Measurements from ENCODE around the gene PDE1A. TPM values are rescaled to one million over a fixed set of nuclear protein-coding genes. Genes with fewer than 3 reads are reported as not detected.

PDE1A gene
- total RNA-seq, 4 donors from 2014 or later: 72.3 to 101 (median 85.7) TPM

DNA sequence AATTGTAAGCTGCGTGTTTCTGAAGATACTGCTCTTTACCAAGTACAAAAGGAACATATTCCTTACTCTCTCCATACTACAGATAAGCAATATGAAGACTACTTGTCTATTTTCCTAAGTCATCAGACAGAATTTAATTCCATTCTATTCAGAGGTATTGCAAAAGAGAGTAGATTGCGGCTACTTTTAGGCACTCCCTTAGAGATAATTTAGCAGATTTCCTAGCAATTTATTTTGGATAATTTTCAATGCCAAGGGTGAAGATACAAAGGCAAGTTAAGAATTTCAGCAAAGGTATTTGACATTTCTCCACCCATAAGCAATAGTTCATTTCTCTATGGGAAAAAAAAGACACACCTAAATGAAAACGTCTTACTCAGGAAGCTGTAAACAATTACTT lies 161.1 kb downstream of the PDE1A start:
- H3K4me1 ChIP-seq: peaks cover 5 to 8% of the 10 kb centered on the region in 2 donors
- DNase-seq: no peak
- no peaks in the 10 kb centered on the region for H3K27me3 ChIP-seq
- no peaks in the 10 kb centered on the region for H3K9me3 ChIP-seq
- H3K27ac ChIP-seq: no peak overlapping the region
- no peaks in the 10 kb centered on the region for H3K36me3 ChIP-seq
- H3K4me3 ChIP-seq (replicated peaks in 1 of 3): no peak overlapping the region
- TF ChIP-seq POLR2A (IDR thresholded peaks at IDR 0.05): no peak
- TF ChIP-seq, protein P1, sequence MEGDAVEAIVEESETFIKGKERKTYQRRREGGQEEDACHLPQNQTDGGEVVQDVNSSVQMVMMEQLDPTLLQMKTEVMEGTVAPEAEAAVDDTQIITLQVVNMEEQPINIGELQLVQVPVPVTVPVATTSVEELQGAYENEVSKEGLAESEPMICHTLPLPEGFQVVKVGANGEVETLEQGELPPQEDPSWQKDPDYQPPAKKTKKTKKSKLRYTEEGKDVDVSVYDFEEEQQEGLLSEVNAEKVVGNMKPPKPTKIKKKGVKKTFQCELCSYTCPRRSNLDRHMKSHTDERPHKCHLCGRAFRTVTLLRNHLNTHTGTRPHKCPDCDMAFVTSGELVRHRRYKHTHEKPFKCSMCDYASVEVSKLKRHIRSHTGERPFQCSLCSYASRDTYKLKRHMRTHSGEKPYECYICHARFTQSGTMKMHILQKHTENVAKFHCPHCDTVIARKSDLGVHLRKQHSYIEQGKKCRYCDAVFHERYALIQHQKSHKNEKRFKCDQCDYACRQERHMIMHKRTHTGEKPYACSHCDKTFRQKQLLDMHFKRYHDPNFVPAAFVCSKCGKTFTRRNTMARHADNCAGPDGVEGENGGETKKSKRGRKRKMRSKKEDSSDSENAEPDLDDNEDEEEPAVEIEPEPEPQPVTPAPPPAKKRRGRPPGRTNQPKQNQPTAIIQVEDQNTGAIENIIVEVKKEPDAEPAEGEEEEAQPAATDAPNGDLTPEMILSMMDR (IDR thresholded peaks at IDR 0.05): no peak
- 89 to 90% methylated on average over 3 of the region's 3 CpGs for WGBS, 2 donors
- intact Hi-C loops (cut with DNase I): no loop called here

DNA sequence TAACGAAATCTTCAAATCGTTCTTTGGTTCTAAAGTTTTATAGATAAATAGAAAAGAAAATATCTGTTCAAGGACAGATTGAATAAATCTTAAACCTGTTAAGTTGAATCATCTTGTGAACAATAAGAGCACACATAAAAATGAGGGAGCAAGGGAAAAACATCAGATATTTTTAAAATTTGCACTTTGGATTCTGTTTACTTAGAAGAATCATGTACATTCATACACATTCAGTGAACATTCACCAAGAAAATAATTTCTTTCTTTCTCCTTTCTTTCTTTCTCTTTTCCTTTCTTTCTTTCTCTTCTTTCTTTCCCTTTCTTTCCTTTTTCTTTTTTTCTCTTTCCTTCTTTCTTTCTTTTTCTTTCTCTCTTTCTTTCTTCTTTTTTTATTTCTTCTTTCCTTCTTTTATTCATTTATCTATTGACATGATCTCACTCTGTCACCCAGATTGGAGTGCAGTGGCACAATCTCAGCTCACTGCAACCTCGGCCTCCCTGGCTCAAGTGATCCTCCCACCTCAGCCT lies 164.9 kb downstream of the PDE1A start:
- peaks cover 0 to 11% of the 10 kb centered on the region in 2 donors for H3K4me1 ChIP-seq
- intact Hi-C loops (cut with DNase I): no loop called here
- no peak overlapping the region for H3K4me3 ChIP-seq (replicated peaks in 1 of 3)
- H3K27me3 ChIP-seq: no peaks in the 10 kb centered on the region
- no peak for TF ChIP-seq POLR2A (IDR thresholded peaks at IDR 0.05)
- TF ChIP-seq, protein P1 (IDR thresholded peaks at IDR 0.05): no peak
- no peak overlapping the region for H3K27ac ChIP-seq
- no peaks in the 10 kb centered on the region for H3K9me3 ChIP-seq
- 95 to 97% methylated on average over 3 of the region's 3 CpGs for whole genome bisulfite sequencing, 2 donors
- no peak for DNase-seq
- no peaks in the 10 kb centered on the region for H3K36me3 ChIP-seq

DNA sequence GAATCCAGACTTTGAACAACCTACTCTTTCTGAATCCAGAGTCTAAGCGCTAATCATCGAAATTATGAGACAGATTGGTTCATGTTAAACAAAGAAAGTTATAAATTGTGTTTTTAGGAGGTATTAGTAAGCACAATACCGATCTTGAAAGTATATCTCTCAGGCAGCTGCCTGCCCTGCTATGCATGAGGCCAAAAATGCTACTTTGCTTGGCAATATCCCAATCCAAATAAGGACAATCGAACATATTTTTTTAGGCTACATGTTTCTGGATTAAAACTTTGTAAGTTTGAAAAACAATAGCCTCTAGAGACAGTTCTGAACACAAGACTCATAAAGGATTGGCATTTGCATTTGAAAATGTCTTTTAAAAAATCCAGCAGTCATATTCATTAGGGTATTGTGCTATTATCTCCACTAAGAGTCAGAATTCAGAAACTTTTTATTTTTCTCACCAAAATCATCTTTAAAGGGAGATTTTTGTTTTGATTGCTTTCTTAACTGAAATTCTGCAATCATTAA lies 167.1 kb downstream of the PDE1A start:
- Histone ChIP-seq H3K27ac (no peak overlapping the region), H3K4me3 (replicated peaks in 1 of 3) (no peak overlapping the region)
- TF ChIP-seq POLR2A (IDR thresholded peaks at IDR 0.05): no peak
- TF ChIP-seq, protein P1 (IDR thresholded peaks at IDR 0.05): no peak

DNA sequence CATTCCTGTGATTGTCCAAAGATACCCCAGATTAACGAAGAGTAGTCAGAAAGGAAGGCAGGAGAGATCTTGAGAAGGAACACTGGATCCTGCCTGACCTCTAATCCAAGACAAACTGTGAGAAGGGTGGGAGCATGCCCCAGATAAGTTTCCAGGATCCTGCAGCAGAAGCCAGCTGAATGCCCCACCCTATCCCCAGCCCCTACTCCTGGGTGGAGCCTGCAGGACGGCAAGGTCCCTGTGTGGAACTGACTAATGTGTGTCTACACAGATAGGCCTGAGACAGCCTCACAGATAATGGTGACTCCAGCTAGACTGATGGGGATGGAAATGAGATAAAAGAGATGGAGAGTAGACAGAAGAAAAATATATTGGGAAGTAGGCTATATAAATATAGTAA lies 174.3 kb downstream of the PDE1A start:
- H3K4me3 ChIP-seq (replicated peaks in 1 of 3): no peak overlapping the region
- intact Hi-C loops (cut with DNase I): no loop called here
- peaks cover 6 to 16% of the 10 kb centered on the region in 2 donors for H3K4me1 ChIP-seq
- no peak for DNase-seq
- H3K9me3 ChIP-seq: no peaks in the 10 kb centered on the region
- WGBS, 2 donors: 90 to 92% methylated on average over 2 of the region's 2 CpGs
- H3K36me3 ChIP-seq: no peaks in the 10 kb centered on the region
- no peaks in the 10 kb centered on the region for H3K27me3 ChIP-seq
- TF ChIP-seq, protein P1 (IDR thresholded peaks at IDR 0.05): no peak
- TF ChIP-seq POLR2A (IDR thresholded peaks at IDR 0.05): no peak
- H3K27ac ChIP-seq: no peak overlapping the region

More for the DNA sequence above, 167.1 kb downstream of the PDE1A start:
- Histone ChIP-seq H3K27me3 (no peaks in the 10 kb centered on the region), H3K4me1 (peaks cover 0 to 11% of the 10 kb centered on the region in 2 donors), H3K9me3 (no peaks in the 10 kb centered on the region), H3K36me3 (no peaks in the 10 kb centered on the region)
- intact Hi-C loops (cut with DNase I): no loop called here
- 46 to 64% methylated on average over 4 of the region's 4 CpGs for WGBS, 2 donors
- no peak for DNase-seq

DNA sequence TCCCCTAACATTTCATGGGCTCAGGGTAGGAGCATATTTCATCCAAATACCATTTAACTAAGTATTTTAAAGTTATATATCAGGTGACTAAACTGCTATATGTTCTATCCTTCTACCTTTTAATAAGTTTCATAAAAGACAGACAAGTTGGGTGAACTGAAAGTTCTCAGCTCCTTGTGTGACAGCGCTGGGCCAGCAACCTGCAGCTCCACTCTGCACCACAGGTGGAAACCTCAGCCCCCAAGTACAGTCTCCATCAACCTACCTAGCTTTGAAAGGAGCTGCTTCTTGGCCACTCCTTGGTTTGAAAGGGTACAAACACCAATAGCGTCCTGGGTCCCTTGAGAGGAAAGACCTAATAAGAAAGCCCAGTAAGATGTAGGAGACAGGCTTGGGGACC lies 177.9 kb downstream of the PDE1A start:
- Histone ChIP-seq H3K9me3 (no peaks in the 10 kb centered on the region), H3K4me1 (peaks cover 7 to 18% of the 10 kb centered on the region in 2 donors), H3K27ac (peak overlapping the region in 2 of 3 donors; percentile 15 to 44), H3K36me3 (no peaks in the 10 kb centered on the region), H3K4me3 (replicated peaks in 1 of 3) (no peak overlapping the region), H3K27me3 (no peaks in the 10 kb centered on the region)
- no peak for DNase-seq
- TF ChIP-seq, protein P1 (IDR thresholded peaks at IDR 0.05): no peak
- no peak for TF ChIP-seq POLR2A (IDR thresholded peaks at IDR 0.05)
- intact Hi-C loops (cut with DNase I): no loop called here
- 99 to 100% methylated on average over 2 of the region's 2 CpGs for WGBS, 2 donors

Data from thyroid gland (tissue), 4 donors.